Smooth muscle cell (in vitro differentiated cells): ENCODE measurements around the gene TMEM120A. TPM values are rescaled to one million over a fixed set of nuclear protein-coding genes. Genes with fewer than 3 reads are reported as not detected.
"Not testable (repeated sequence)": the region's sequence is repeated elsewhere in the genome, so short reads cannot be mapped to it uniquely, and the experiment has no call there.

Experiments
- DNase-seq: peaks from one replicate; lab custom pipeline; 2025; ENCODE audit not compliant: unreplicated experiment; lab: John Stamatoyannopoulos, UW
- H2AFZ ChIP-seq: fragments of 200-600 bp; sonication (generic); 2 replicates; pipeline ENCODE4 v1.6.0; 2016; ENCODE audit warnings: antibody characterized with exemption, low read depth, mild to moderate bottlenecking
- H3F3A ChIP-seq: fragments of 200-600 bp; sonication (generic); 2 replicates; pipeline ENCODE4 v1.6.0; 2017; ENCODE audit warnings: antibody characterized with exemption, low read depth
- H3K27ac ChIP-seq: fragments of 200-600 bp; sonication (generic); 2 replicates; pipeline ENCODE4 v1.5.1; 2016; ENCODE audit warnings: low read depth, mild to moderate bottlenecking
- H3K27me3 ChIP-seq: fragments of 200-600 bp; sonication (generic); 2 replicates; pipeline ENCODE4 v1.6.1; 2016; ENCODE audit warnings: low read depth, mild to moderate bottlenecking
- H3K36me3 ChIP-seq: fragments of 200-600 bp; sonication (generic); 2 replicates; pipeline ENCODE4 v1.5.1; 2016; ENCODE audit warnings: low read depth
- H3K4me1 ChIP-seq: fragments of 200-600 bp; sonication (generic); 2 replicates; pipeline ENCODE4 v1.5.1; 2016; ENCODE audit warnings: low read depth
- H3K4me2 ChIP-seq: fragments of 200-600 bp; sonication (generic); 2 replicates; pipeline ENCODE4 v1.6.0; 2016; ENCODE audit warnings: mild to moderate bottlenecking
- H3K4me3 ChIP-seq: fragments of 200-600 bp; sonication (generic); 2 replicates; pipeline ENCODE4 v1.5.1; 2016; ENCODE audit warnings: mild to moderate bottlenecking
- H3K79me2 ChIP-seq: fragments of 200-600 bp; sonication (generic); 2 replicates; pipeline ENCODE4 v1.6.0; 2016; ENCODE audit warnings: low read depth, mild to moderate bottlenecking
- H3K9ac ChIP-seq: fragments of 200-600 bp; sonication (generic); 2 replicates; pipeline ENCODE4 v1.6.0; 2016; ENCODE audit warnings: low read depth
- H3K9me3 ChIP-seq: fragments of 200-600 bp; sonication (generic); replicated peaks from 2 replicates; pipeline ENCODE4 v1.5.1; 2016; ENCODE audit warnings: low read depth
- H4K20me1 ChIP-seq: fragments of 200-600 bp; sonication (generic); 2 replicates; pipeline ENCODE4 v1.6.0; 2016; ENCODE audit warnings: low read depth
- CTCF ChIP-seq: fragments of 200-600 bp; sonication (generic); IDR thresholded peaks from 2 replicates; pipeline ENCODE4 v1.5.1; 2017; ENCODE audit warnings: borderline replicate concordance, mild to moderate bottlenecking, antibody characterized with exemption; ENCODE audit not compliant: insufficient read depth, poor library complexity, severe bottlenecking
- WGBS: methylation state at CpG from one replicate; pipeline ENCODE4 v1.1.7; 2016; ENCODE audit warnings: low lambda C conversion rate; 5-methylcytosine and 5-hydroxymethylcytosine counted together
- polyA plus RNA-seq: library from polyadenylated mRNA; unstranded; fragments of >200 nt; fragmentation: Nextera tagmentation; extraction: Ambion mirVana; gene quantifications from 2 replicates; pipeline ENCODE4 v1.2.1, GENCODE V29; 2016
- total RNA-seq: library from RNA; depleted of rRNA; stranded (reverse); fragments of >200 nt; gene quantifications from 2 replicates; pipeline ENCODE4 v1.2.3, GENCODE V29; 2014

The TMEM120A gene
- total and polyA plus RNA-seq, 2 experiments from 2014 or later = 20.3 to 37.2 TPM

GRCh38 chr7:76023002-76023401 is 28.6 kb upstream of the TMEM120A start:
- Histone ChIP-seq H3K9ac (no peak overlapping the region), H3F3A (no peaks in the 10 kb centered on the region), H3K9me3 (no peaks in the 10 kb centered on the region), H2AFZ (no peak overlapping the region), H4K20me1 (no peaks in the 10 kb centered on the region), H3K4me3 (no peak overlapping the region), H3K27me3 (no peaks in the 10 kb centered on the region), H3K4me1 (no peaks in the 10 kb centered on the region), H3K4me2 (no peak overlapping the region), H3K27ac (no peak overlapping the region), H3K79me2 (no peaks in the 10 kb centered on the region), H3K36me3 (peaks cover 3% of the 10 kb centered on the region)
- DNase-seq = no peak
- 64% methylated on average over 4 of the region's 4 CpGs for WGBS
- TF ChIP-seq CTCF = no peak

- H4K20me1 ChIP-seq = no peaks in the 10 kb centered on the region
- no peaks in the 10 kb centered on the region for H3K9me3 ChIP-seq
- H3K27ac ChIP-seq = no peak overlapping the region
- H3K4me1 ChIP-seq = no peaks in the 10 kb centered on the region
- no peak overlapping the region for H3K4me2 ChIP-seq
- 98% methylated on average over 7 of the region's 7 CpGs for WGBS
- DNase-seq = no peak
- no peak for TF ChIP-seq CTCF
- no peaks in the 10 kb centered on the region for H3F3A ChIP-seq
- H3K79me2 ChIP-seq = no peaks in the 10 kb centered on the region
- no peaks in the 10 kb centered on the region for H3K27me3 ChIP-seq
- no peak overlapping the region for H3K4me3 ChIP-seq
- no peak overlapping the region for H2AFZ ChIP-seq
- no peak overlapping the region for H3K9ac ChIP-seq
- peaks cover 3% of the 10 kb centered on the region for H3K36me3 ChIP-seq
Observed at GRCh38 chr7:76022026-76022780, 27.8 kb upstream of the TMEM120A start.

GRCh38 chr7:76020031-76020714 is 25.8 kb upstream of the TMEM120A start:
- Histone ChIP-seq H3F3A (no peaks in the 10 kb centered on the region), H4K20me1 (no peaks in the 10 kb centered on the region)

GRCh38 chr7:76018520-76018919 is 24.1 kb upstream of the TMEM120A start:
- not testable (repeated sequence) for DNase-seq, H3K4me3 ChIP-seq, H3K9ac ChIP-seq, H2AFZ ChIP-seq, H3K4me2 ChIP-seq, H4K20me1 ChIP-seq, H3K27me3 ChIP-seq, H3F3A ChIP-seq, H3K79me2 ChIP-seq, H3K9me3 ChIP-seq, H3K27ac ChIP-seq, H3K4me1 ChIP-seq, H3K36me3 ChIP-seq
- WGBS = 96% methylated on average over 4 of the region's 4 CpGs

More at GRCh38 chr7:76020031-76020714, 25.8 kb upstream of the TMEM120A start:
- Histone ChIP-seq H3K79me2 (no peaks in the 10 kb centered on the region), H2AFZ (no peak overlapping the region), H3K36me3 (peaks cover 7% of the 10 kb centered on the region), H3K4me1 (no peaks in the 10 kb centered on the region), H3K4me2 (no peak overlapping the region), H3K9ac (no peak overlapping the region), H3K27me3 (no peaks in the 10 kb centered on the region), H3K27ac (no peak overlapping the region), H3K9me3 (no peaks in the 10 kb centered on the region), H3K4me3 (no peak overlapping the region)
- TF ChIP-seq CTCF = peak; percentile 83
- 62% methylated on average over 6 of the region's 6 CpGs for WGBS
- DNase-seq = peak; percentile 7
